Measurements from ENCODE around the gene BCL2L12.

Gene BCL2L12

GRCh38 chr19:49643466-49643865 is 22.3 kb upstream of the BCL2L12 start:
- H3K4me3 ChIP-seq (ENCODE audit: low read depth, low read length): peak overlapping the region; percentile 17
- no peak for TF ChIP-seq CTCF (conservative IDR thresholded peaks at IDR 0.05; ENCODE audit: low read depth, low read length)
- DNase-seq (ENCODE audit: low read depth): no peak

DNA sequence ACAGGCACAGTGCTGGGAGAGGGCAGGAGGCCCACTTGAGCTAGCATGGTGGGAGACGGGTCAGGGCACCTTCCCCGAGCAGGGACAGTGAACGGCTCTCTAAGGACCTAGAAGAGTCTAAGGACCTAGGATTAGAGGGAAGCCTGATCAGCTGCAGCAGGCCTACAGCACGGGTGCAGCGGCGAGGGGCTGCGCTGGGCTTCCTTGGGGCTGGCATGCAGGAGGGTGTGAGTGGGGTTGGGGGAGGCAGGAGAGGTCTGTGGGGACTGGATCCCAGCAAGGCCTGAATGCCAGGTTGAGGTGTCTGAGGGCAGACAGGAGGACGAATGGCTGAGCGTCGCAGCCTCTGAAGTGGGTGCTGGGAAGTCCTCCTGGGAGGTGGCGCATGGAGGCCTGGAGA is 20.1 kb upstream of the BCL2L12 start:
- no peak for DNase-seq (ENCODE audit: low read depth)
- H3K4me3 ChIP-seq (ENCODE audit: low read depth, low read length): no peak overlapping the region
- no peak for TF ChIP-seq CTCF (conservative IDR thresholded peaks at IDR 0.05; ENCODE audit: low read depth, low read length)

DNA sequence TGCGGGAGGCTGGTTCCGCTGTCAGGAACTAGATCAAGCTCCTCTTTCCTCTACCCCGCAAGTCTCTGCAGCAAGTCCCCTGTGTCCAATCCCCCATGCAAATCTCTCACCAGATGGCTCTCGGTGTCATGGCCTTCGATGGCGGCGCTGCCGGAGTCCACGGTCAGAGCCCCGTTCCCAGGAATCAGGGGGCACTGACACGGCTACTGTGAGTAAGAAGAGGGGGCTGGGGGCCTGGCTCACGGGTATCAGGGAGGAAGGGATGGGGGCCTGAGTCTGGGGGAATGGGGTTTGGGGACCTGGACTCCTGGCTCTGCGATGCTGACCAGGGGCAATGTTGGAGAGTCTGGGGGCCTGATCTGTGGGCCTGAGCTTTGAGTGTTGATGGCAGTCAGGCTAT is 19.7 kb upstream of the BCL2L12 start:
- DNase-seq (ENCODE audit: low read depth): no peak
- H3K4me3 ChIP-seq (ENCODE audit: low read depth, low read length): no peak overlapping the region
- no peak for TF ChIP-seq CTCF (conservative IDR thresholded peaks at IDR 0.05; ENCODE audit: low read depth, low read length)

DNA sequence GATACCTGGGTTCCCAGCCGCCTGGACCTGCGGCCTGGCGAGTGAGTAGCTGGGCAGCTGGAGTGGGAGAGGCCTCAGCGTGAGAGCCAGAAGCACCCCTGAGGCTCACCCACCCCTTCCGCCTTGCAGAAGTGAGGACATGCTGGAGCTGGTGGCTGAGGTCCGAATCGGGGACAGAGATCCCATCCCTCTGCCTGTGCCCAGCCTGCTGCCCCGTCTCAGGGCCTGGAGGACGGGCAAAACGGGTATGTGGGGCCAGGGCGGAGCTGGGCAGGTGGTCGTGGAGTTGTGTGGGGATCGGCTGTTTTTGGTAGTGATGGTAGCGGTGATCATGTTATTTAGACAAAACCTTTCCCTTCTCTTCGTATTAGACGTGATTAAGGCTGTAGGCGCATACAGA is 19.1 kb upstream of the BCL2L12 start:
- no peak overlapping the region for H3K4me3 ChIP-seq (ENCODE audit: low read depth, low read length)
- no peak for DNase-seq (ENCODE audit: low read depth)
- TF ChIP-seq CTCF (conservative IDR thresholded peaks at IDR 0.05; ENCODE audit: low read depth, low read length): no peak

- DNase-seq (ENCODE audit: low read depth): no peak
- no peak for TF ChIP-seq CTCF (conservative IDR thresholded peaks at IDR 0.05; ENCODE audit: low read depth, low read length)
- H3K4me3 ChIP-seq (ENCODE audit: low read depth, low read length): no peak overlapping the region
These were observed 14.5 kb upstream of the BCL2L12 start for GRCh38 chr19:49651029-49651819.

DNA sequence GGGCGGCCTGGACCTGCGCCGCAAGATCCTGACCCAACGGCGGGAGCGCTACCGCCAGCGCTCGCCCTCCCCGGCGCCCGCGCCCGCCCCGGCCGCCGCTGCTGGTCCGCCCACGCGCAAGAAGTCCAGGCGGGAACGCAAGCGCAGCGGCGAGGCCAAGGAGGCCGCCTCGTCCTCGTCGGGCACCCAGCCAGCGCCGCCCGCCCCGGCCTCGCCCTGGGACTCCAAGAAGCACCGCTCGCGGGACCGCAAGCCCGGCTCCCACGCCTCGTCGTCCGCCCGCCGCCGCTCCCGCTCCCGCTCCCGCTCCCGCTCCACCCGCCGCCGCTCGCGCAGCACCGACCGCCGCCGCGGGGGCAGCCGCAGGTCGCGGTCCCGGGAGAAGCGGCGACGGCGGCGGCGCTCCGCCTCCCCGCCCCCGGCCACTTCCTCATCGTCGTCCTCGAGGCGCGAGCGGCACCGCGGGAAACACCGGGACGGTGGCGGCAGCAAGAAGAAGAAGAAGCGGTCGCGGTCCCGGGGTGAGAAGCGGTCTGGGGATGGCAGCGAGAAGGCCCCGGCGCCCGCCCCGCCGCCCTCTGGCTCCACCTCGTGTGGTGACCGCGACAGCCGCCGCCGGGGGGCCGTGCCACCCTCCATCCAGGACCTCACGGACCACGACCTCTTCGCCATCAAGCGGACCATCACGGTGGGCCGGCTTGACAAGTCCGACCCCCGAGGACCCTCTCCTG is 13.7 kb upstream of the BCL2L12 start:
- TF ChIP-seq CTCF (conservative IDR thresholded peaks at IDR 0.05; ENCODE audit: low read depth, low read length): no peak
- H3K4me3 ChIP-seq (ENCODE audit: low read depth, low read length): no peak overlapping the region
- no peak for DNase-seq (ENCODE audit: low read depth)

Measured in choroid plexus epithelial cell (primary cell).